ENCODE results near the gene C20orf141. TPM values are rescaled to one million over a fixed set of nuclear protein-coding genes. Genes with fewer than 3 reads are reported as not detected.

C20orf141 gene
- total RNA-seq, 4 donors from 2014 or later, result 2.3 TPM; not detected in 3

DNA sequence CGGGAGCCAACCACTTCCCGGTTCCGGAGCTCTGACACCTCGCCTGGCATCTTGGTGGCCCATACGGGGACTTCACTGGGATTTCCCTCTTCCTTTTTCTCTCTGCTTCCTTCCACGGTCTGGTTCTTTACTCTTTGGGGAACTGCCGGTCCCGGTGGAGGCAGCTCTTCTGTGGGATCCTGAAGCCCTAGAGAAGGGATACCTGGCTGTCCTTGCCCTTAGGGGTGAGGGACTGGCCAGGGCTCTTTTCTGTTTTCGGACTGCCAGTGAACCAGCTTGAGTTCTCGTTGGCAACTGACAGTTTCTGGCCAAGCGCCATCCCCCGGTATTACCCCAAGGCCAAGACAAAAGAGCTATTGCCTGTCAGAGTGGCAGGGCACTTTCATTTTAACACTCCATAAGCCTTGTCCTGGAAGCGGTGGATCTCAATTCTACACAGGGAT lies 13.5 kb upstream of the C20orf141 start:
- TF ChIP-seq, protein P1, sequence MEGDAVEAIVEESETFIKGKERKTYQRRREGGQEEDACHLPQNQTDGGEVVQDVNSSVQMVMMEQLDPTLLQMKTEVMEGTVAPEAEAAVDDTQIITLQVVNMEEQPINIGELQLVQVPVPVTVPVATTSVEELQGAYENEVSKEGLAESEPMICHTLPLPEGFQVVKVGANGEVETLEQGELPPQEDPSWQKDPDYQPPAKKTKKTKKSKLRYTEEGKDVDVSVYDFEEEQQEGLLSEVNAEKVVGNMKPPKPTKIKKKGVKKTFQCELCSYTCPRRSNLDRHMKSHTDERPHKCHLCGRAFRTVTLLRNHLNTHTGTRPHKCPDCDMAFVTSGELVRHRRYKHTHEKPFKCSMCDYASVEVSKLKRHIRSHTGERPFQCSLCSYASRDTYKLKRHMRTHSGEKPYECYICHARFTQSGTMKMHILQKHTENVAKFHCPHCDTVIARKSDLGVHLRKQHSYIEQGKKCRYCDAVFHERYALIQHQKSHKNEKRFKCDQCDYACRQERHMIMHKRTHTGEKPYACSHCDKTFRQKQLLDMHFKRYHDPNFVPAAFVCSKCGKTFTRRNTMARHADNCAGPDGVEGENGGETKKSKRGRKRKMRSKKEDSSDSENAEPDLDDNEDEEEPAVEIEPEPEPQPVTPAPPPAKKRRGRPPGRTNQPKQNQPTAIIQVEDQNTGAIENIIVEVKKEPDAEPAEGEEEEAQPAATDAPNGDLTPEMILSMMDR (IDR thresholded peaks at IDR 0.05; ENCODE audit: low read depth), result no peak

DNA sequence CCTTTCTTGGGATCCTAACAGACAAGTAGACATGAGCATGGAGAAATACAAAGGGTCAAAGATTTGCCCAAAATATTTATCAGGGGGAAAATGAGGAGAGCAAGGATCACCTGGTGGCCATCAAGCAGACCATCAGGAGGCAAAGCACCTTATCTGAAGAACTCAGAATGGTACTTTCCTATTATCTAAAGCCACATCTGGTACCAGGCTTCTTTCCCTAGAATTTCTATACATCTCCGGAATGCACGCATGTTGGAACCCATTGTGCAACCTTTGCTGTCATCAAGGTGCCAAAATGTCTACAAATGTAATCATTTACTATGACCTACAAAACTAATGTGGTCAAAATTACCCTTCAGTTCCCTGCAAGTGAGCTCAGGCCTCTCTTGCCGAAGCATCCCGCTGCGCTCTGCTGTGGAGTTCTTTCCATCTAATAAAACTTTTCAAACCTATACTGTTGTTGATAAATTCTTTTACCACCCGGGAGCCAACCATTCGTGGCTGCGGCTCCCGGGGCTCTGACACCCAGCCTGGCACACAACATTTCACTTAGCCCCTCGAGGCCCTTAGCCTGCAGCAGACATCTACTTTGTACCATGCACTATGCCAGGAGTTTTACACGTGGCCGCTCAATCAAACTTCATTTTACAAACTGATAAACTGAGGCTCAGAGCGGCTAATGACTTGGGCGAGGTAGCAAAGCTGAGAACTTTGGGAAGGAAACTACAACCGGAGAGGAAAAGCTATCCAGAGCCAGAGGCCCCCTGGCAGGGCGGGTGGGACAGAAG lies 10.6 kb upstream of the C20orf141 start:
- TF ChIP-seq, protein P1 (IDR thresholded peaks at IDR 0.05; ENCODE audit: low read depth), result no peak

DNA sequence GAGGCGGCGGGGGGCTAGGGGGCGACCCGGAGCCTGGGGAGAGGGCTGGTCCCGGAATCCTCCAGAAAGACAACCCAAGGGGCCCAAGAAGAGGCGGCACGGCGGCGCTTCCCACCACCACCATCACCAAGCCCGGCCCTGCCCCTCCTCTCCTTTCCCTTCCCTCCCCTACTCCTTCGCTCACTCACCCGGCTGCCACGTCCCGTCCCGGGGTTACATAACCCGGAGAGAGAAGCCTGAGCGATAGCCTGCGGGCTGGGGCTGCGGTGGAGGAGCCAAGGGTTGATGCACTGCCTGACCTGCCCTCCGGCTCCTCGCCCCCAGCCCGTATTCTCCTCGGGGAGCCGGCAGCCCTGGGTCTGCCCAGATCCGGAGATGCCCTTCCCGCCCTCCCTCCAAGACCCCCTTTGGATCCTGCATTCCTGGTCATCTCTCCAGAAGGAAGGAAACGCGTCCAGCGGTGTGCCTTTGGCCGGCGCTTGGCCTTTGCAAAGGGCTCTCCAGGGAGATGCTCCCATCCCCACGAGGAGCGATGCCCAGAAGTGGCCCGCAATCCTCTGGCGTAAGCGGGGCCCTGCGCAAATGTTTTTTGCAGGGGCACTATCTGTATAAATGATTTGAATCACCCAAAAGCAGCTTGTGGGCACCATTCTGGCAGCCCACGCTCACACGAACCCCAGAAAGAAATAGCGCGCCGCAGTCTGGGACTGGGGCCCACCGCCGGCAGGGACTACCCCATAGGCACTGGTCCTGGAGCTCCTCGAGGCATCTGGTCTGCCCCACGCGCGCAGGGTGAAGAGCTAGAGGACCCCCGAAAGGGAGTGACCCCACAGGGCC lies 9.7 kb upstream of the C20orf141 start:
- TF ChIP-seq, protein P1 (IDR thresholded peaks at IDR 0.05; ENCODE audit: low read depth), result no peak

DNA sequence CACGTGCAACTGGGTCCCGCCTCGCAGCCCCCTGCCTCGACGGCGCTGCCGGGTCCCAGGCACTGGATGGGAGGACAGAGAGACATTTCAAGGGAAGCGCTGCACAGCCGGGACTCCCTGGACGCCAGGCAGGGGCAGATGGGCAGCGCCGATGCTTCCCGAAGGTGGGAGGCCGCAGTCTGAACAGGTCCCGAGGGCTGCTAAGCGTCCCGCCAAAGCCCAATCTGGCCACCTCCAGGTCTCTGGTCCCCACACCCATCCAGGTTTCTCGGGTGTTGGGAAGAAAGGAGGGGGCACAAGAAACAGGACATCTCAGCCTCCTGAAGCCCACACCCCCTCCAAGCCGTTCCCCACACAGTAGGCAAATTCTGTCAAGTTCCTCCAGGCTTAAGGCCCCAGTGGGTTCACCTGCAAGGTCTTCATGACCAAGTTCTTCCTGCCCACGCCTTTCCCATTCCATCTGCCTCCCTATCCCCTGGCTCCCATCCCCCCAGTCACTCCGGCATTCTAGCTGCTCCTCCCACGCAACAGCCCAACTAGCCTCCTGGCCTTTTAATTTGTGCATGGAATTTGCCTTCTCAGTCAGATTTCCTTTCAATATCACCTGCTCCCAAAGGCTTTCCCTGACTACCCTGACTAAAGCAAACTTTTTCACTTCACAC lies 9.0 kb upstream of the C20orf141 start:
- TF ChIP-seq, protein P1 (IDR thresholded peaks at IDR 0.05; ENCODE audit: low read depth), result no peak

DNA sequence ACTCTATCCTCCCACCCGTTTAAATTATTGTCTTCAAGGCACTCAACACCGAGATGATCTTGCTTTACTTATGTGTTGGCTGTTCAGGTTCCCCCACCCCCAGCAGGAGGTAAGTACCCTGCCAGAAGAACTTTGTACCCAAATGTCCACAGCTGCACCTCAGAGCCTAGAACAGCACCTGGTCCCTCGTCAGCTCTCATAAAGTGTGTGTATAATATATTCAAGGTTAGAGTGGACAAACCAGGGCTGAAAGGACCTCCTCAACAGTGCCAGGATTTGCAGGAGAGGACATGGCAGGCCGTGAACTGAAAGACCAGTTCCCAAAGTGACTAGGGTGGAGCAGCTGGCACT lies 8.5 kb upstream of the C20orf141 start:
- TF ChIP-seq, protein P1 (IDR thresholded peaks at IDR 0.05; ENCODE audit: low read depth), result no peak

DNA sequence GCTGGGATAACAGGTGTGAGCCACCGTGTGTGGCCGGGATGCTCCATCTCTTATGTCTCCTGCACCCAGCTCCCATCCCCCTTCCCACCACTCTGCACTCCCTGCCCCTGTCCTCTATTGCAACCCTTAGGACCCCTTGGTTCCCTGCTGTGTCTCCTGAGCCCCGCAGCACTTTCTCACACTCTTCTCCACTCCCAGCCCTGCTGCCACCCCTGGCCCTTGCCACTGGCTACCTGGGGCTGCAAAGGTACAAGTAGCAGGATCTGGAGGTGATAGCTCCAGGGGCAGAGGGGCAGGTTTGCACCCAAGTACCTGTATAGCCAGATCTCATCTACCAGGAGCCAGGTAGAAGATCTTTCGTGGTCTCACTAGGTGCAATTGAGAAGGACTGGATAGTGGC lies 7.8 kb upstream of the C20orf141 start:
- TF ChIP-seq, protein P1 (IDR thresholded peaks at IDR 0.05; ENCODE audit: low read depth), result no peak

DNA sequence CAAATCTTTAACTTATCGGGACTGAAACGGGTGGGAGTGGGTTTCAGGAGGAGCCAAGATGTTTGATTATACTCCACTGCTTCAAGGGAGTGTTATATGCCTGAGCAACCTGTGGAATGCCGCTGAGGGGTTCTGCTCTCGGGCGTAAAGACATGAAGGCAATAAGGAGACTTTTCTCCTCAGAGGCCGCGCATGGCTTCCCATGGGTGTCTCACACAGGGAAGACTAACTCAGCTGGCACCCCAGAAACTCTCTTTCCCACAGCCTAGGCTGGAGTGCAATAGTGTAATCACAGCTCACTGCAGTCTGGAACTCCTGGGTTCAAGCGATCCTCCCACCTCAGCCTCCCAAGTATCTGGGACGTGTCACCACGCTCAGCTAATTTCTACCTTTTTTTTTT lies 5.1 kb upstream of the C20orf141 start:
- TF ChIP-seq, protein P1 (IDR thresholded peaks at IDR 0.05; ENCODE audit: low read depth), result no peak
